Body of pancreas (tissue), 4 donors: Measurements from ENCODE around the gene H6PD.

Experiments
- POLR2A ChIP-seq, 3 donors: fragments of 450-650 bp; IDR thresholded peaks; one replicate each; pipeline ENCODE4 v1.6.1; 2016; ENCODE audit warnings: antibody characterized with exemption in 3 of 3, mild to moderate bottlenecking in 2 of 3
- TF ChIP-seq, protein P1 (sequence below), 7 experiments: fragments of 450-650 bp in 4 of 7; fragments of 200-600 bp in 3 of 7; sonication (generic) in 3 of 7; IDR thresholded peaks; one replicate each; pipeline ENCODE4 v1.5.1; 2016 to 2019; ENCODE audit warnings: antibody characterized with exemption in 7 of 7

- TF ChIP-seq POLR2A (IDR thresholded peaks at IDR 0.05): no peak
- TF ChIP-seq, protein P1, sequence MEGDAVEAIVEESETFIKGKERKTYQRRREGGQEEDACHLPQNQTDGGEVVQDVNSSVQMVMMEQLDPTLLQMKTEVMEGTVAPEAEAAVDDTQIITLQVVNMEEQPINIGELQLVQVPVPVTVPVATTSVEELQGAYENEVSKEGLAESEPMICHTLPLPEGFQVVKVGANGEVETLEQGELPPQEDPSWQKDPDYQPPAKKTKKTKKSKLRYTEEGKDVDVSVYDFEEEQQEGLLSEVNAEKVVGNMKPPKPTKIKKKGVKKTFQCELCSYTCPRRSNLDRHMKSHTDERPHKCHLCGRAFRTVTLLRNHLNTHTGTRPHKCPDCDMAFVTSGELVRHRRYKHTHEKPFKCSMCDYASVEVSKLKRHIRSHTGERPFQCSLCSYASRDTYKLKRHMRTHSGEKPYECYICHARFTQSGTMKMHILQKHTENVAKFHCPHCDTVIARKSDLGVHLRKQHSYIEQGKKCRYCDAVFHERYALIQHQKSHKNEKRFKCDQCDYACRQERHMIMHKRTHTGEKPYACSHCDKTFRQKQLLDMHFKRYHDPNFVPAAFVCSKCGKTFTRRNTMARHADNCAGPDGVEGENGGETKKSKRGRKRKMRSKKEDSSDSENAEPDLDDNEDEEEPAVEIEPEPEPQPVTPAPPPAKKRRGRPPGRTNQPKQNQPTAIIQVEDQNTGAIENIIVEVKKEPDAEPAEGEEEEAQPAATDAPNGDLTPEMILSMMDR (IDR thresholded peaks at IDR 0.05): no peak
Observed at GRCh38 chr1:9260059-9260766, 25.6 kb downstream of the H6PD start.
